Stomach (tissue), 9 donors: Measurements from ENCODE around the gene PCDHGA1. TPM values are rescaled to one million over a fixed set of nuclear protein-coding genes. Genes with fewer than 3 reads are reported as not detected.

Experiments
- DNase-seq, 2 donors: peaks; one replicate each; pipeline versions ENCODE4 v3.0.0 to v3.0.0-alpha.2; 2013 to 2019
- H3K27ac ChIP-seq, 5 donors: fragments of 200-600 bp in 4 of 5; sonication (generic) in 4 of 5; one replicate each; pipeline ENCODE4 v1.5.1; 2013 to 2019; ENCODE audit warnings: mild to moderate bottlenecking in 1 of 5, moderate library complexity in 1 of 5
- H3K27me3 ChIP-seq, 3 donors: fragments of 200-600 bp; sonication (generic); one replicate each; pipeline ENCODE4 v1.5.1; 2017 to 2019; ENCODE audit warnings: mixed run types in 1 of 3
- H3K36me3 ChIP-seq, 4 donors: fragments of 200-600 bp; sonication (generic); 1 replicate in 3 of 4; 2 replicates in 1 of 4; pipeline ENCODE4 v1.5.1; 2016 to 2019
- H3K4me1 ChIP-seq, 4 donors: fragments of 200-600 bp; sonication (generic); one replicate each; pipeline ENCODE4 v1.5.1; 2016 to 2019
- H3K4me3 ChIP-seq, 4 donors: fragments of 200-600 bp; sonication (generic) in 3 of 4; one replicate each; pipeline ENCODE4 v1.5.1; 2016 to 2019; ENCODE audit warnings: mild to moderate bottlenecking in 1 of 4
- H3K9me3 ChIP-seq, 4 donors: fragments of 200-600 bp; sonication (generic); one replicate each; pipeline ENCODE4 v1.5.1; 2016 to 2019
- EP300 ChIP-seq: sonication (generic); formaldehyde crosslinking; IDR thresholded peaks from one replicate; pipeline ENCODE4 v1.6.1; 2017; ENCODE audit warnings: antibody characterized with exemption
- POLR2A ChIP-seq, 4 donors: fragments of 450-650 bp; IDR thresholded peaks; one replicate each; pipeline ENCODE4 v1.6.1; 2016; ENCODE audit warnings: antibody characterized with exemption in 4 of 4, control low read depth in 2 of 4, mild to moderate bottlenecking in 1 of 4, moderate library complexity in 1 of 4
- POLR2AphosphoS5 ChIP-seq, 3 donors: sonication (generic); formaldehyde crosslinking; IDR thresholded peaks; one replicate each; pipeline ENCODE4 v1.6.1; 2016; ENCODE audit warnings: antibody characterized with exemption in 3 of 3
- WGBS, 5 donors: extraction: QIAGEN DNeasy Blood & Tissue Kit in 3 of 5; methylation state at CpG; one replicate each; pipeline versions ENCODE4 v1.1.5 to v1.1.7; 2013 to 2018; 5-methylcytosine and 5-hydroxymethylcytosine counted together
- intact Hi-C: fragments of 100-400 bp; cut with DNase I; formaldehyde crosslinking; loops from one replicate; pipeline ENCODE4 v1.15.1; 2023; ENCODE audit warnings: low total_unique reads
- polyA plus RNA-seq, 3 donors: library from polyadenylated mRNA; stranded (reverse); fragments of 200-250 nt; gene quantifications; one replicate each; pipeline ENCODE4 v1.2.3, GENCODE V29; 2013
- total RNA-seq, 5 donors: library from RNA; depleted of rRNA; stranded (reverse); fragments of >200 nt; gene quantifications; one replicate each; pipeline versions ENCODE4 v1.1.0 to v1.2.3, GENCODE V29; 2014 to 2016
- TF ChIP-seq, protein P1 (sequence below), 7 experiments: fragments of 450-650 bp in 4 of 7; fragments of 200-600 bp in 3 of 7; sonication (generic) in 3 of 7; IDR thresholded peaks; one replicate each; pipeline ENCODE4 v1.5.1; 2016 to 2019; ENCODE audit warnings: antibody characterized with exemption in 7 of 7, control low read depth in 2 of 7, mild to moderate bottlenecking in 1 of 7
- donor health status: healthy with polysubstance abuse.
- donor health status: Bipolar disorder and iron deficiency.
- donor health status: healthy.

Gene PCDHGA1
- total and polyA plus RNA-seq, 8 donors: 0.13 to 0.18 TPM; not detected in 6

DNA sequence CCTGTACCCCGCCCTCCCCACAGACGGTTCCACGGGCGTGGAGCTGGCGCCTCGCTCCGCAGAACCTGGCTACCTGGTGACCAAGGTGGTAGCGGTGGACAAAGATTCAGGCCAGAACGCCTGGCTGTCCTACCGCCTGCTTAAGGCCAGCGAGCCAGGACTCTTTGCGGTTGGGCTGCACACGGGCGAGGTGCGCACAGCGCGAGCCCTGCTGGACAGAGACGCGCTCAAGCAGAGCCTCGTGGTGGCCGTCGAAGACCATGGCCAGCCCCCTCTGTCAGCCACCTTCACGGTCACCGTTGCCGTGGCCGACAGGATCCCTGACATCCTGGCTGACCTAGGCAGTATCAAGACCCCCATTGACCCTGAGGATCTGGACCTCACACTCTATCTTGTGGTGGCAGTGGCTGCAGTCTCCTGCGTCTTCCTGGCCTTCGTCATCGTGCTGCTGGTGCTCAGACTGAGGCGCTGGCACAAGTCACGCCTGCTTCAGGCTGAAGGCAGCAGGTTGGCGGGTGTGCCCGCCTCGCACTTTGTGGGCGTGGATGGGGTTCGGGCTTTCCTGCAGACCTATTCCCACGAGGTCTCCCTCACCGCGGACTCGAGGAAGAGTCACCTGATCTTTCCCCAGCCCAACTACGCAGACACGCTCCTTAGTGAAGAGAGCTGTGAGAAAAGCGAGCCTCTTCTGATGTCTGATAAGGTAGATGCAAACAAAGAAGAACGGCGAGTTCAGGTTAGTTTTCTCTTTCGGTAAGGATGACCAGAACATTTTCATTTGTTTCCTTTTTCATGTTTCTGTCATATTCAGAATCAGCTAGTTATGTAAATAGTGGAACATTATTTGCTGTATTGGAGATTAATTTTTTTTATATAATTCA, 35.9 kb downstream of the PCDHGA1 start:
- Histone ChIP-seq H3K36me3 (peaks cover 0 to 4% (median 0%) of the 10 kb centered on the region in 4 donors), H3K4me1 (no peaks in the 10 kb centered on the region), H3K9me3 (peaks cover 57 to 100% (median 86%) of the 10 kb centered on the region in 4 donors), H3K4me3 (no peak overlapping the region), H3K27me3 (peaks cover 3 to 79% (median 45%) of the 10 kb centered on the region in 3 donors), H3K27ac (no peak overlapping the region)
- WGBS, 5 donors: 31 to 45% (median 32%) methylated on average over 30 to 46 of the region's 46 CpGs
- TF ChIP-seq POLR2AphosphoS5 (IDR thresholded peaks at IDR 0.05): no peak
- DNase-seq: no peak
- intact Hi-C loops: no loop called here

DNA sequence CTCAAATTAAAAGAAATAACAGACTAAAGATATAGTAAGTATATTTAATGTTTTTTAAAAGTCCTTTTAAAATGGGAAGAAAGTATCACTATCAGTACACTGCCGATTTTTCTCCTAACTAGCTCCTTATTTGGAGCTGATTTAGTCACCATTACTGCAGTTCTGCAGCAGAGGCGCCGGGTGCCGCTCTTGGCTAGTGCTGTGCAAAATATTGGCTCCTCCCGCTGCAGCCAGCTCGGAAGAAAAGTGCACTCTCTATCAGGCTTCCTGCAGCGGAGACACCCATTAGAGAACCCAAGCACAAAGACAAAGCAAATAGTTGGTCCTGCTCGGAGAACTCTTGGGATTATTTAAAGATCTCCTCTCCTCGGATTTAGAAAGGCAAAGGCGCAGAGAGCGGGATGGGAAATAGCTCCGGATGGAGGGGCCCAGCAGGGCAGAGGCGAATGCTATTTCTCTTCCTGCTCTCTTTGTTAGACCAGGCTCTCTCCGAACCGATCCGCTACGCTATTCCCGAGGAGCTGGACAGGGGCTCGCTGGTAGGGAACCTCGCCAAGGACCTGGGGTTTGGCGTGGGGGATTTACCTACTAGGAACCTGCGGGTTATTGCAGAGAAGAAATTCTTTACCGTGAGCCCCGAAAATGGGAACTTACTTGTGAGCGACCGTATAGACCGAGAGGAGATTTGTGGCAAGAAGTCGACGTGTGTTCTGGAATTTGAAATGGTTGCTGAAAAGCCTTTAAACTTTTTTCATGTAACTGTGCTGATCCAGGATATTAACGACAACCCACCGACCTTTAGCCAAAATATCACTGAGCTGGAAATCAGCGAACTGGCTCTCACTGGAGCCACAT, 39.9 kb downstream of the PCDHGA1 start, which contains the start of gene PCDHGB3:
Gene PCDHGB3, plus strand, starts transcription at position 249 of the 855 bp plus-strand sequence. Its CDS starts 153 bp downstream, at position 402.
- peaks cover 61 to 100% (median 86%) of the 10 kb centered on the region in 4 donors for H3K9me3 ChIP-seq
- TF ChIP-seq POLR2AphosphoS5 (IDR thresholded peaks at IDR 0.05) (no peak), POLR2A (IDR thresholded peaks at IDR 0.05) (no peak), EP300 (no peak)
- TF ChIP-seq, protein P1, sequence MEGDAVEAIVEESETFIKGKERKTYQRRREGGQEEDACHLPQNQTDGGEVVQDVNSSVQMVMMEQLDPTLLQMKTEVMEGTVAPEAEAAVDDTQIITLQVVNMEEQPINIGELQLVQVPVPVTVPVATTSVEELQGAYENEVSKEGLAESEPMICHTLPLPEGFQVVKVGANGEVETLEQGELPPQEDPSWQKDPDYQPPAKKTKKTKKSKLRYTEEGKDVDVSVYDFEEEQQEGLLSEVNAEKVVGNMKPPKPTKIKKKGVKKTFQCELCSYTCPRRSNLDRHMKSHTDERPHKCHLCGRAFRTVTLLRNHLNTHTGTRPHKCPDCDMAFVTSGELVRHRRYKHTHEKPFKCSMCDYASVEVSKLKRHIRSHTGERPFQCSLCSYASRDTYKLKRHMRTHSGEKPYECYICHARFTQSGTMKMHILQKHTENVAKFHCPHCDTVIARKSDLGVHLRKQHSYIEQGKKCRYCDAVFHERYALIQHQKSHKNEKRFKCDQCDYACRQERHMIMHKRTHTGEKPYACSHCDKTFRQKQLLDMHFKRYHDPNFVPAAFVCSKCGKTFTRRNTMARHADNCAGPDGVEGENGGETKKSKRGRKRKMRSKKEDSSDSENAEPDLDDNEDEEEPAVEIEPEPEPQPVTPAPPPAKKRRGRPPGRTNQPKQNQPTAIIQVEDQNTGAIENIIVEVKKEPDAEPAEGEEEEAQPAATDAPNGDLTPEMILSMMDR (IDR thresholded peaks at IDR 0.05): no peak
- 17 to 21% (median 18%) methylated on average over 30 to 32 of the region's 32 CpGs for WGBS, 5 donors
- DNase-seq: peak in 1 of 2 donors; percentile 52
- intact Hi-C loops: no loop called here
- no peaks in the 10 kb centered on the region for H3K4me1 ChIP-seq
- peaks cover 0 to 72% (median 38%) of the 10 kb centered on the region in 3 donors for H3K27me3 ChIP-seq
- H3K27ac ChIP-seq: no peak within 1 kb of the TSS
- H3K36me3 ChIP-seq: peaks cover 0 to 11% (median 0%) of the 10 kb centered on the region in 4 donors
- H3K4me3 ChIP-seq: peak within 1 kb of the TSS in 3 of 4 donors; percentile 20 to 30 (median 26)

GRCh38 chr5:141371572-141372475, 41.5 kb downstream of the PCDHGA1 start:
- H3K27ac ChIP-seq: no peak overlapping the region
- DNase-seq: no peak
- TF ChIP-seq EP300 (no peak), POLR2AphosphoS5 (IDR thresholded peaks at IDR 0.05) (no peak), POLR2A (IDR thresholded peaks at IDR 0.05) (no peak)
- TF ChIP-seq, protein P1 (IDR thresholded peaks at IDR 0.05): no peak
- H3K4me3 ChIP-seq: no peak overlapping the region
- peaks cover 57 to 100% (median 85%) of the 10 kb centered on the region in 4 donors for H3K9me3 ChIP-seq
- no peaks in the 10 kb centered on the region for H3K4me1 ChIP-seq
- H3K36me3 ChIP-seq: peaks cover 0 to 11% (median 0%) of the 10 kb centered on the region in 4 donors
- peaks cover 0 to 65% (median 27%) of the 10 kb centered on the region in 3 donors for H3K27me3 ChIP-seq
- 34 to 41% (median 36%) methylated on average over 47 to 69 of the region's 69 CpGs for WGBS, 5 donors
- intact Hi-C loops: no loop called here

GRCh38 chr5:141373673-141374317, 43.5 kb downstream of the PCDHGA1 start, which contains the start of gene PCDHGA6:
Gene PCDHGA6 (plus strand): TSS chr5:141373891. CDS start chr5:141374084, 193 bp downstream.
- H3K27ac ChIP-seq: no peak within 1 kb of the TSS
- peaks cover 0 to 73% (median 22%) of the 10 kb centered on the region in 3 donors for H3K27me3 ChIP-seq
- no peaks in the 10 kb centered on the region for H3K4me1 ChIP-seq
- TF ChIP-seq POLR2A (IDR thresholded peaks at IDR 0.05) (no peak), POLR2AphosphoS5 (IDR thresholded peaks at IDR 0.05) (no peak), EP300 (no peak)
- TF ChIP-seq, protein P1 (IDR thresholded peaks at IDR 0.05): no peak
- intact Hi-C loops: no loop called here
- H3K36me3 ChIP-seq: peaks cover 0 to 11% (median 0%) of the 10 kb centered on the region in 4 donors
- 16 to 27% (median 21%) methylated on average over 17 to 27 of the region's 27 CpGs for WGBS, 5 donors
- peak in 1 of 2 donors; percentile 27 for DNase-seq
- peak within 1 kb of the TSS in 2 of 4 donors; percentile 0 to 23 for H3K4me3 ChIP-seq
- peaks cover 54 to 100% (median 89%) of the 10 kb centered on the region in 4 donors for H3K9me3 ChIP-seq
